Measurements from ENCODE around the gene SERPINA9.

SERPINA9 gene

GRCh38 chr14:94461526-94462218 lies 14.3 kb downstream of the SERPINA9 start:
- DNase-seq: no peak

DNA sequence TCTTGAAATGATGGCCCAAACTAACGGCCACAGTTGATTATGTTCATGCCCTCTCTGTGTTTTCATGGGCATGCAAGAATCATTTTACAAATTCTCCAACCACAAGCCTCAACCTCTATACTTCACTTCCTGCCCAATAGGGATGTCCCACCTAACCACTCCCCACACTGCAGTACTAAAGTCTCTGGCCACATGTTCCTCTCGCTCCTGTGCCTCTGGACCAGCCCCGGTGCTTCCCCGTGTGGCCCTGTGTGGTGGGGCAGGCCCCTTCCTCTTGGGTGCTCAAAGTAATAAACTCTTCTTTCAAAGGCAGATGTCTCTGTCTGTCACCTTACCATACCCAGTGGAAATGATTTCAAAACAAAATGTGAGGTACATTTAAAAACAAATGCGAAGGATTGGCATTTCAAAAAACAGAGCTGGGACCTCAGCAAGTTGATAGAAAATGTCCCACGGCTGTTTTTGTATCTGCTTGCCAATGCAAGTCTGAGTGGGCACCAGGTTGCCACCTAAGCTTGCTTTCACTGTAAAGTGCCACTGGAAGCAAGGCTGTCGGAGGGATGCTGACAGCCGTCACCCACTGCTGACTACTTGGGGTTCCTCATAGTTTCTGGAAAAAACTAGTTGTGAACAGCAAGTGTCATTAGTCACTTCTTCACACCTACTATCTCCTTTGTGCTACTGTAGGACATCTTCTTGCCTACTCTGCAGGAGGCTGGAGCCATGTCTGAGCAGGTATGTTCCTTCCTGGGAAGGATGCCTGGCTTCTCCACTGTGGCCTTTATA lies 15.2 kb downstream of the SERPINA9 start:
- no peak for DNase-seq

- DNase-seq: no peak
Measured at GRCh38 chr14:94458558-94459205, 17.3 kb downstream of the SERPINA9 start.

DNA sequence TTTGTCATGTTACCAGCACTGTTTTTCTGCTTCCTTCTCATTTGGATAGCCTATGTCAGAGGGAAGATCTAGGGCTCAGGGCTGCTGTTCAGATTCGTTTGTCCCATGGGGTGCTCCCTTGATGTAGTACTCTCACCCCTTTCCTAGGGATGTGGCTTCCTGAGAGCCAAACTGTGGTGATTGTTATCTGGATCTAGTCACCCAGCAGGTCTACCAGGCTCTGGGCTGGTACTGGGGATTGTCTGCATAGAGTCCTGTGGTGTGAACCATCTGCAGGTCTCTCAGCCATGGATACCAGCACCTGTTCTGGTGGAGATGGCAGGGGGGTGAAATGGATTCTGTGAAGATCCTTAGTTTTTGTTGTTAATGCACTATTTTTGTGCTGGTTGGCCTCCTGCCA lies 17.9 kb downstream of the SERPINA9 start:
- no peak for DNase-seq

GRCh38 chr14:94455928-94456327 lies 20.1 kb downstream of the SERPINA9 start:
- DNase-seq: no peak

- no peak for DNase-seq
Measured at GRCh38 chr14:94451826-94452225, 24.2 kb downstream of the SERPINA9 start.

GRCh38 chr14:94451091-94451771 lies 24.8 kb downstream of the SERPINA9 start:
- DNase-seq: no peak

- DNase-seq: no peak
Measured at GRCh38 chr14:94450722-94451090, 25.3 kb downstream of the SERPINA9 start.

GRCh38 chr14:94449930-94450329 lies 26.1 kb downstream of the SERPINA9 start:
- DNase-seq: no peak

GRCh38 chr14:94448071-94448808 lies 27.8 kb downstream of the SERPINA9 start:
- DNase-seq: no peak

- DNase-seq: no peak
Measured at GRCh38 chr14:94447206-94447605, 28.8 kb downstream of the SERPINA9 start.

- no peak for DNase-seq
Measured at GRCh38 chr14:94446126-94446525, 29.9 kb downstream of the SERPINA9 start.

DNA sequence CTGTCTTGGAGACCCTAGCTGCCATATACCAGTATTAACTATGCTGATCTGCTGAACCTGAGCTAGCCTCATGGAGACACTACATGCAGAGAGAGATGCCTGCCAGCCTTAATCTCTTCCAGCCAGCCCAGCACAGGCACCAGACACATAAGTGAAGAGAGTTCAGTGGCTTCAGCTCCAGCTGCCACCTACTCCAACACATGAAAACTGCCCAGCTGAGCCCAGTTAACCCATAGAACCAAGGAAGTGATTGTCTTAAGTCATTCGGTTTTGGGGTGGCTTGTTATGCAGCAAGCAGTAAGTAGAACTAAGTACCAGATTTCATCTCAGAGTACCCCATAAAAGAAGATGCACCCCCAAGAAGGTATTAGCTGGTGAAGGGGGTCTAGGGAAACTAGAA lies 31.0 kb downstream of the SERPINA9 start:
- DNase-seq: no peak

DNA sequence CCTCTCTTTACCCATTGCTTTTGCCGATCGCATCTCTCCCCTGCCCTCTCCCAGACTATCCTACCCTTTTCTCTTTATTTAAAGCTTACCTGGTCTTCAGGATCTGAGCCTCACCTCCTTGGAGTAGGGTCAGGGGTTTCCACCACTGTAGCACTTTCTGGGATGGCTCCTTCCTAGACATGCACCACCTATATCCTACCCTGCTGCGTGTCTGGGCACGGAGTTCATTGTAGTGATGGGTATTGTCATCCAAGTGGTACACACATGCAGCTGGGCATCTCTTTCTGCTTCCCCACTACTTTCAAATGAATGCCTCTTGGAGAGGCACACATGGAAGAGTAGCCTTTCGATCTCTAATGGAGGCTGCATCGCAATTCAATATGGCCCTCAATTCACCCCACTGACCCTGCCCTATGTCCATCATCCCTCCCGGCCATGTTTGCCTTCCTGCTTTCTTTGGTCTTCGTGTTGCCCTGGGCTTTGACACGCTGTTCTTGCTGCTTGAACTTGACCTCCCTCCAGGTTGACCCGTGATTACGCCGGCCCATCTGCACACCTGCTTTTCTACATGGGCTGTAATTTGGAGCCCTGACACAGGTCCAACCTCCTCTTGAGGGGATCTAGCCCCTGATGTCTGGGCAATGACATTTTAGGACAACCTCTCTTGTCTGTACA lies 34.3 kb downstream of the SERPINA9 start:
- DNase-seq: no peak

DNA sequence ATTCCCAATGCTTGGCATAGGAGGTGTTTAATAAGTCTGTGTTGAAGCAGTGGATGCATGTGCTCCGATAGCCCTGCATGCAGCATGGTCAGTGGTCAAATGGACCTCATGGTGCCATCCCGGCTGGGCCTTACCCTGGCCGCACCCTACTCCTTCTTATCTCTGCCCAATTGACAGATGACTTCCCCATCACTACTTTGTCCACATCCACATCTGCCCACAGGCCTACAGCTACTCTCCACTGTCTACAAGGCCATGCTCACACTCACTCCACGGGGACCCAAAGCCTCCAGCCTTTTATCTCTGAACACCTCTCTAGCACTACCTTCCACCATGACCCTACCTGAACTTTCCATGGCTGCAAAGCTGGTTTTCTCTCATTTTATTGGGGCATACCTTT lies 34.9 kb downstream of the SERPINA9 start:
- no peak for DNase-seq

DNA sequence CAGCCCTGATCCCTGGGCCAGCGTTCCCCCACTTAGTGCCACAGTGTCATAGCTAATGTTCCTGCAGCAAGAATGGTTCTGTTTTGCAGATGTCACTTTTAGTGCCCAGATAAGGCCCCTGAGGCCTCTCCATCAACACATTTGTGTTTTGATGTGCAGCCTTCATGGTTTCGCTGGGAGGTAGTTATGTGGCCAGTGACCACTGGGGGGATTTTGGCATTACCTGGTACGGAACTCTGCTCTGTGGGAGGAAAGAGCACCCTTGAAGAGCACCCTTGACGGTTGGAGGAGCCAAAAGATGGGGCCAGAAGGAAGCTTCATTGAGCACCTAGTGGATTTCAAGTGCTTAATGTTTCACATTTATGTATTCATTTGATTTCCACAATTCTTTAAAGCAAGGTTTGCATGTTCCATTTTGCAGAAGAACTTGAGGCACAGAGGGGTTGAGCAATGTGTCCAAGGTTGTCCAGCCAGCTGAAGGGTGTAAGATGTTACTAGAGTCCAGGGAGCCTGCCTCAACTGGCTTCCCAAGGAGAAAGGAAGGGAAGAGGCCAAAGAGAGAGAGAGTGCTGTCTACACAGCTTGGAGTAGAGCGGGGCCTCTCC lies 36.4 kb downstream of the SERPINA9 start:
- DNase-seq: no peak

GRCh38 chr14:94428610-94429009 lies 47.4 kb downstream of the SERPINA9 start:
- DNase-seq: no peak

GRCh38 chr14:94427016-94427613 lies 48.9 kb downstream of the SERPINA9 start:
- no peak for DNase-seq

GRCh38 chr14:94426526-94426925 lies 49.5 kb downstream of the SERPINA9 start:
- no peak for DNase-seq

- no peak for DNase-seq
Measured at GRCh38 chr14:94424371-94424770, 51.6 kb downstream of the SERPINA9 start.

- peak; percentile 59 to 73 for DNase-seq
Measured at GRCh38 chr14:94423453-94424056, 52.4 kb downstream of the SERPINA9 start.

Measured in activated CD4-positive, alpha-beta T cell treated with anti-CD3 and anti-CD28 coated beads, Interleukin-2, amount 50 U/mL, for 48 hours (primary cell).